HL-60/S4 (cell line): ENCODE measurements around the gene CMPK2.

ENCODE experiments used
- in situ Hi-C: fragments of 300-500 bp; cut with MboI; formaldehyde crosslinking; loops from 2 replicates; pipeline ENCODE4 v1.14.3; 2022; ENCODE audit warnings: low sequenced_read_pairs

The CMPK2 gene

DNA sequence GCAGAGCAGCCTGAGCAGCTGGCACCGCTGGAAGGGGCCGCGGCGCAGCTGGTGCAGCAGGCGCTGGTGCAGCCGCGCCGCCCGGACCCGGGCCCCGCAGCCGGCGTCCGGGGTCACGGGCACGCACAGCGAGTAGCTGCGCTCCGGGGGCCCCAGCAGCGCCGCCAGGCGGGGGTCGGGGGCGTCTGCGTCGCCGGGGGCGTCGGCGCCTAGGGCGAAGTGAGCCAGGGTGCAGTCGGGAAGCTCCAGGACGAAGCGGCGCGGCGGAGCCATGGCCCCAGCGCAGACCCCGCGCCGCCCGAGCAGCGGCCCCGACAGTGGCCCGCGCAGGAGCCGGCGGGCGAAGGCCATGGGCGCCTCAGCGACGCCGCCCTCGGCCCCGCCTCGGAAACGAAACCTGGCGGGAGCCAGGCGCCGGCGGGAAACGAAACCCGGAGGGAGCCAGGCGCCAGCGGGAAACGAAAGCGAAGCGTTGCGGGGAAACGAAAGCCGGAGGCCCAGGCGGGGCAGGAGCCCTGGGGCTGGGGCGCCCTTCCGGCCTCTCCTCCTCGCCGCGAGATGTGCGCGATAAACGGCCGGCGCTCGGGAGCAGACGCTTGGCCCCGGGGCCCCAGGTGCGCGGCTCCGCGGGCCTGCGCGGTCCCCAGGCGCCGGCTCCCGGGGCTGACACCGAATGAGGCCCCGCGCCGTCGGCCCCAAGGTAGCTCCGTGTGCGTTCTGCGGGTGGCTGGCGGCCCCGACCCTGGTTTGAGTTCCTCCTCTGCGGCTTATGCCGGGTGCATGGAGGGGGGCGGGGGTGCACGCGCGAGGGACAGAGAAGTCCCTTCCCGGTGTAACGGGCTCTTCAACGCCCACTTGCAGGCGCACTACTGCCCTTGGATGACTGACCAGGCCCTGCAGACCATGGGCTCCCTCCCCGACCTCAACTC, at the start of gene CMPK2:
Gene CMPK2 (minus strand): TSS at position 562 of the 929 bp plus-strand sequence. CDS start 211 bp downstream, at position 351.
- in situ Hi-C loops, result no loop called here

- in situ Hi-C loops, result no loop called here
Observed at GRCh38 chr2:6915399-6915798, 49.7 kb upstream of the CMPK2 start.

DNA sequence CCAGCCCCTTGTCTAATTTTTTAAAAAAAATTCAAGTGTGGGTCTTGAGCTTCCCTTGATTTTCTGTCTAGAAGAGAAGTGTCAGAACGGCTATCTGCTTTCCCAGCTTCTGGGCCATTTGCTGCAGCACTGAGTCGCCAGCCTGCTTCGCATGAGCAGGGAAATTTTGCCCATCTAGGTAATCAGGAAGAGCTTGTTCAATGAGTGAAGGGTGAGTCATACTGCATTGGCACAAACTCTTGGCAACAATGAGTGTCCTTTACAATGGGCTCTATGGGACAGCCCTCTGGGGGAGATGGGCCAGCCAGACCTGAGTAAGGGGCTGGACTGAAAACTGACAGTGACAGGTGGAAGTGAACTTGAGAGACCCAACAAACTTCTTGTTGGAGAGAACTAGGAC, 49.1 kb upstream of the CMPK2 start:
- in situ Hi-C loops, result no loop called here

GRCh38 chr2:6913415-6914157, 47.9 kb upstream of the CMPK2 start:
- in situ Hi-C loops, result no loop called here

DNA sequence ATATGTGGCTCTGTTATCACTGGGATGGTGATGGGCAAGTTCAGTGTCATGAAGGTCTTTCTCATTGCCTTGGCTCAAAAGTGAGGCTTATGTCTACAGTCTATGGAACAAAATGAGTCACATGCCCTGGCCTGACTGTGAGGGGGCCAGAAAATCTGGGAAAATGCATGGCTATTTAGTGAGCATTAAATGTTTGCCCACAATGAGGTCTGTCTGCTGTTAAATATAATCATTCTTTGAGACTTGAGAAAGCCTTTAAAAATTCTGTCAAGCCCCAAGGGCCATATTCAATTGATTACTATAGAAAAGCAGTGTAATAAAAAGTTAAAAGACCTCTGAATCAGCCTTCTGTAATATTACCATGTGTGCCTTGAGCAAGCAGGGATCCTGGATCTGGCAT, 46.0 kb upstream of the CMPK2 start:
- in situ Hi-C loops, result no loop called here

DNA sequence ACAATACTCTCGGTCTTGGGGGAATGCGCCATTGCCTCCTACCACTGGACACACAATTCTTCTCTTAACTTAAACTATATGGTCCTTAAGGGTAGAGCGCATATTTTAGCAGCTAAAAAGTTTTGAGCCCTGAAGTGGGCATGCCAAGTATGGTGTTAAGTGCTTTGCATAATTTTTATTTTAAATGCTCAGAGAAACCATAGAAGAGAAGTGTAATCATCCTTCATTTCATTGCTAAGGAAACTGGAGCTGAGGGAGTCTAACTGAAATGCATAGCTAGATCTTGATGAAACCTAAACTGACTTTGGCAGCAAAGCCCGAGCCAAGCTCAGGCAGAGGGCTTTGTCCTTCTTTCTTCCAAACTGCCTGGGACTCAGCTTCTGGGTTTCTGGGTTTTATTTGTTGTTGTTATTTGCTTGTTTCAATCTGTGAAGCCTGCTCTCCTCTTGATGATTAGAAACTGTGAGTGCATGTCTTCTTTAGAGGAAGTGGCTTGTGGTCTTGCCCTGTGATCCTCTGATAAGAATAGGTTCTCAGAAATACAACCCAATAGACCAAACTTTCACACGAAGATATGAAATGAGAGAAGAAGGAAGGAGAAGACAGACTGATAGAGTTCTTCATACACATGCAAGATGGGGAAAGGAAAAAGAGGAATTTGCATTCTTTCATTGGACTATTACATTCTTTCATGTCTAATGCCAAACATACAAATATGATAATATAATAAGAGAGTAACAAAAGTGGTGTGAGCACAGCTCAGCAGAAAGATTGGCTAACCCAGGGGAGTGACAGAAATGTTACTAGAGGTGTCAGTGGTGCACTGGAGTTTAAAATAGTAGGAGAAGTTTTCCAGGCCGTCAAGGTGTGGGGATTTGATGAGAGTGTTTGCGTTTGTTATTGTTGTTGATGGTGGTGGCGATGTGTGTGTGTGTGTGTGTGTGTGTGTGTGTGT, 44.0 kb upstream of the CMPK2 start:
- in situ Hi-C loops, result loop anchor here (10.0 kb wide), 1 partner anchor 95 kb away; no protein-coding TSS in a partner anchor

DNA sequence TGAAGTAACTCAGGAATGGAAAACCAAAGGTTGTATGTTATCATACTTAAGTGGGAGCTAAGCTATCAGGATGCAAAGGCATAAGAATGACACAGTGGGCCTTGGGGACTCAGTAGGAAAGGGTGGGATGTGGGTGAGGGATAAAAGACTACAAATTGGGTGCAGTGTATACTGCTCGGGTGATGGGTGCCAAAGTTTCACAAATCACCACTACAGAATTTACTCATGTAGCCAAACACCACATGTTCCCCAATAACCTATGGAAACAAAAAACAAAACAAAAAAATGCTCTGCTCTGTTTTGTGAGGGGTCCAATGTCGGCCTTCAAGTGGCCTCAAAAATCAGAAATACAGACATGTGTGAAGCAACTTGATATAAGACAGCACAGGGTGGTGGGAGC, 42.6 kb upstream of the CMPK2 start:
- in situ Hi-C loops, result loop anchor here (10.0 kb wide), 1 partner anchor 97 kb away; no protein-coding TSS in a partner anchor

GRCh38 chr2:6906165-6906741, 40.5 kb upstream of the CMPK2 start:
- in situ Hi-C loops, result loop anchor here (10.0 kb wide), 1 partner anchor 99 kb away; no protein-coding TSS in a partner anchor

- in situ Hi-C loops, result loop anchor here (10.0 kb wide), 1 partner anchor 99 kb away; no protein-coding TSS in a partner anchor
Observed at GRCh38 chr2:6905668-6906067, 40.0 kb upstream of the CMPK2 start.

GRCh38 chr2:6902581-6902980, 36.9 kb upstream of the CMPK2 start:
- in situ Hi-C loops, result loop anchor here (10.0 kb wide), 1 partner anchor 102 kb away; no protein-coding TSS in a partner anchor

DNA sequence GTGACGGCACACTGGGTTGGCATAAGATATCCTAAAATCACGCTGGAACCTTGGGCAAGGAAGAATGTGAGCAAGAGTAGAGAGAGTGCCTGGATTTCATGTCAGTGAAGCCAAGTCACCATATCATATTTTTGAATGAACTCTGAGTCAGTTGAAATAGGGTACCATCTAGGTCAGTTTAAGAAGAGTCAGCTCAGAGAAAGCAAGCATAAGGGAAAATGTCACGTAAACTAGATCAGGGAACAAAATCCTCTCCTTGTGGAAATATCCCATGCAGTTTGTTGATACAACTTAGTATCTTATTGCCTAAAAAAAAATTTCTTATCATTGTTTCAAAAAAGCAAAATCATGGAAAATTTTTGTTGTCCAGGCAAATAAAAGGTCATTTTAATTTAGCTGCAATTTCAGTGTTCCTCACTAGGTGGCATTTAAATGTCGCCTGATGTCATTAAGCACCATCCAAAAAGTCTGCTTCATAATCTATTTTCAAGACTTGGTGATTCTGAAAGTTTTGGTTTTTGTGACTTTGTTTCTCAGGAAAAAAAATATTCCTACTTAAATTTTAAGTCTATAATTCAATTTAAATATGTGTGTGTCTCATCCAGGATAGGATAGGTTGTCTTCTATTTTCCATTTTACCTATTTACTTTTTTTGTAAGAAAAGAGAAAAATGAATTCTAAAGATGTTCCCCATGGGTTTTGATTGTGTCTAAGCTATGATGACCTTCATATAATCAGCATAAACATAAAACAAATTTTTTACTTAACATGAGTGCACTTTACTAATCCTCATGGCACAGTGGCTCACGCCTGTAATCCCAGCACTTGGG, 31.4 kb upstream of the CMPK2 start:
- in situ Hi-C loops, result no loop called here

DNA sequence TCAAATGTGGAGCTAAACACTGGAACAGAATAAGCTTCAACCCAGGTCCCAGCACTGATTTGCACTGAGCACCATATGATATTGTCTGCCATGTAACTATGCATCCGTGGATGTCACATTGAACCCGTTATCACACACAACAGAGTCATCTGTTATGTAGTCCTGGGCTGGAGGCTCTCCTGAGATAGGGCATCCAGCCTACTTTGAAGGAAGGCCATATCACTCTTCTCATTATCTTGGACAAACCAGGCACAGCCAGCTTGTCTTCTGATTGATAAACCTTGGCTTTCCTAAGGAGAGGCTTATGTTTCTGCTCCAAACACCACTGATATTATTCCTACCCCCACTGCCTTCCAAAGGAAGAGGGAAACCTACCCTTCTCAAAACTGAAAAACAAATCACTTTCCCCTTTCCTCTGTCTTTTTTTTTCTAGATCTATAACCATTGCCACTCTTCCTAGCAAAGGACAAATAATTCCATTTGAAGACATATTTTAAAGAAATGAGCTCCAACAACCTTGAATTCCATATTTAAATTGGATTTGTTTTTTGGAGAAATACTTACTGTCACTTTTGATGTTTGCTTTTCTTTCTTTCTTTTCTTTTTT, 28.3 kb upstream of the CMPK2 start:
- in situ Hi-C loops, result no loop called here

DNA sequence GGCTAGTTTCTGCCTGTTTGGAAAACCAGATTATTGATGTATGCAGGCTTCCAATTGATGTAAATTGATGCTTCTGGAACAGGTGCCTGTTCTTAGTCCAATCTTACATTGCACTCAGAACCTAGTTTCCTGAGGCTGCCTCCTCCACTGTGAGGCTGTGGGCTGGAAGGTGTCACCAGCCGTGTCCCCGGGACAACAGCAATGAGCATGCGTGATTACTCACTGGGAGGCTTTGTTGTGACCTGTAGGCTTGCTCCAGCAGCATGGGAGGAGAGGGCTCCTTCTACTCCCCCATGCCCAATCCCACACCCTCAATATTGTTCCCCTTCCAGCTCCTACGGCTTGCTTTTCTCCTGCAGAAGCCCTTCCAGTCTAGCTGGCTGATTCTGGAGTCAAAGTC, 23.0 kb upstream of the CMPK2 start:
- in situ Hi-C loops, result no loop called here

DNA sequence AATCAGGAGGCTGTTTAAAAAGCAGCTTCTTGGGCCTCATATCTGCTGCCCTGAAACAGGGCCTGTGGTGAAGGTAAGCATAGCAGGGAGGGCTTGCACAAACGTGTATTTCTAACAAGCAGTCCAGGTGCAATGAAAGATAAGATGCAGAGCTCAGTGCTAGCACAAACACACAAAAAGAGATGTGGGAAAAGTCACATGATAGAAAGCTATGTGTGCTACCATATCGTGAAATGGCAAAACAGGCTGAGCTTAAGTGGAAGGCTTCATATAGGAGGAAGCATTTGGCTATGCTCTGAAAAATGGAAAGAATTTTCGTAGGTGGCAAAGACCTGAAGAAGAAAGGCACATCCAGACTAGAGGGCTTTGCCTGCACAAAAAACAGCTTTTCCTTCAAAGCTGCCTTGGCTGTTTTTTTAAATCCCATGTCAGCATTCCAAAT, 22.1 kb upstream of the CMPK2 start:
- in situ Hi-C loops, result no loop called here

DNA sequence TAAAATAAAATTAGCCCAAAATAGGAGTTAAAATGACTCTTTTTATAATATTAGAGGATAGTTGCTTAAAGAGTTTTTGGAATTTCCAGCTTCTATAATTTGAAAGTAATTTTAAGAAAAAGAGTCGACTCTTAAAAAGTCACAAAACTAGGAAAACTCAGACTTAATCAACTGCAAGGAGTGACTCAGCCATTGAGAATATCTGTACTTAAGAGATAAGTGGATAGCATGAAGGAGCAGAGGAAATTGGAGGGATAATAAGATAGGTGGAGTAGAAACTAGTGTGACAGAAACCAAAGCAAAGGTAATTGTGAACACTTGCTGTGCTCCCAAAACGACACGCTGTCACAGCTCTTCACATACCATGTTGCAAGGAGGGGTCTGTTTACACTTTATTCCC, 20.3 kb upstream of the CMPK2 start:
- in situ Hi-C loops, result no loop called here

DNA sequence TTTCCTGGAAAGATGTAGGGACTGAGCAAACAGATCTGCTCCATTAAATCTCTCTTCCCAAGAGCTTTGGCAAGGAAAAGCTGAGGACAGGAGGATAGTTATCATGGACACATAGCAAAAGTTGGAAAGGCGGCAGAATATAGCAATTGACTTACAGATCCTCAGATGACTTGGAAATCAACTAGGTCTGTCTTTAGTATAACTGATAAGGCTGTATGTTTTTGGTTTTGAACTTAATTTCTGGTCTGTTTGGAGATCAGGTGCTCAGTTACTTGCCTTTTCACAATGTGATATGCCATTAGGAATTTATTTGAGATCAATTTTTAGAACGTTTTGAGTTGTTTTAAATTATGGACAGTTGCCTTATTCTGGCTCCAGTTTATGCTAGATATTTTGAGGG, 19.8 kb upstream of the CMPK2 start:
- in situ Hi-C loops, result no loop called here

GRCh38 chr2:6883448-6884122, 17.9 kb upstream of the CMPK2 start:
- in situ Hi-C loops, result no loop called here

DNA sequence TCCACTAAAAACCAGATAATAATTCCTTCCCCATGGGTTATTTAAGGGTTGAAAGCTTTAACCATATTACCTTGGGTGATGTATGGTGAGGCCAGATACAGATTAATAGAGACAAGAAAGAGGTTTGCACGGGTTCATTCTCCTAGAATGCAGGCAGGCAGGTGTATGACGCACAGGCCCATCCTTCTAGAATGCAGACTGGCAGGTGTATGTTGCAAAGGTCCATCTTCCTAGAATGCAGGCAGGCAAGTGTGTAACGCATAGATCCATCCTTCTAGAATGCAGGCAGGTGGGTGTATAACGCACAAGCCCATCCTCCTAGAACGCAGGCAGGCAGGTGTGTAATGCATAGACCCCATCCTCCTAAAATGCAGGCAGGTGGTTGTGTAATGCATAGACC, 15.8 kb upstream of the CMPK2 start:
- in situ Hi-C loops, result no loop called here
